SW480 (cell line): Measurements from ENCODE around the gene FAM98C.
A peak's percentile ranks its signal among the peaks of the same experiment; 100 is the strongest.
"Not testable (repeated sequence)": the region's sequence is repeated elsewhere in the genome, so short reads cannot be mapped to it uniquely, and the experiment has no call there.

ENCODE experiments used
- DNase-seq: peaks from one replicate; pipeline ENCODE4 v3.0.0-alpha.2; 2016; ENCODE audit warnings: low spot score

FAM98C gene

GRCh38 chr19:38427035-38427677 is 24.3 kb downstream of the FAM98C start:
- not testable (repeated sequence) for DNase-seq

- no peak for DNase-seq
Measured at GRCh38 chr19:38429055-38429810, 26.3 kb downstream of the FAM98C start.

GRCh38 chr19:38429811-38430156 is 26.9 kb downstream of the FAM98C start:
- no peak for DNase-seq

GRCh38 chr19:38430931-38431330 is 28.0 kb downstream of the FAM98C start:
- no peak for DNase-seq

GRCh38 chr19:38433268-38433733 is 30.4 kb downstream of the FAM98C start, which contains the start of gene RYR1:
TSS of gene RYR1 (plus strand) at chr19:38433691. CDS start at chr19:38433830, 139 bp downstream.
- no peak for DNase-seq

GRCh38 chr19:38434549-38435051 is 31.7 kb downstream of the FAM98C start:
- DNase-seq = no peak

- no peak for DNase-seq
Measured at GRCh38 chr19:38437295-38437694, 34.4 kb downstream of the FAM98C start.

GRCh38 chr19:38437917-38438316 is 35.0 kb downstream of the FAM98C start:
- DNase-seq = no peak

- no peak for DNase-seq
Measured at GRCh38 chr19:38440592-38440991, 37.7 kb downstream of the FAM98C start.

- DNase-seq = no peak
Measured at GRCh38 chr19:38441657-38442348, 38.9 kb downstream of the FAM98C start.

- DNase-seq = no peak
Measured at GRCh38 chr19:38442736-38443135, 39.8 kb downstream of the FAM98C start.

GRCh38 chr19:38443458-38443999 is 40.6 kb downstream of the FAM98C start:
- DNase-seq = no peak

GRCh38 chr19:38444026-38444425 is 41.1 kb downstream of the FAM98C start:
- DNase-seq = no peak

GRCh38 chr19:38445362-38445761 is 42.5 kb downstream of the FAM98C start:
- DNase-seq = no peak

- no peak for DNase-seq
Measured at GRCh38 chr19:38448225-38448624, 45.3 kb downstream of the FAM98C start.

- DNase-seq = no peak
Measured at GRCh38 chr19:38449518-38449917, 46.6 kb downstream of the FAM98C start.

- no peak for DNase-seq
Measured at GRCh38 chr19:38451036-38451435, 48.1 kb downstream of the FAM98C start.

- DNase-seq = no peak
Measured at GRCh38 chr19:38451629-38452028, 48.7 kb downstream of the FAM98C start.

GRCh38 chr19:38452430-38453366 is 49.8 kb downstream of the FAM98C start:
- peak; percentile 56 for DNase-seq

GRCh38 chr19:38453596-38453995 is 50.7 kb downstream of the FAM98C start:
- no peak for DNase-seq

GRCh38 chr19:38455031-38455430 is 52.1 kb downstream of the FAM98C start:
- no peak for DNase-seq
